IgD-negative memory B cell (primary cell): ENCODE results near the gene URB2. TPM values are rescaled to one million over a fixed set of nuclear protein-coding genes. Genes with fewer than 3 reads are reported as not detected.
A peak's percentile ranks its signal among the peaks of the same experiment; 100 is the strongest.
"Not testable (repeated sequence)": the region's sequence is repeated elsewhere in the genome, so short reads cannot be mapped to it uniquely, and the experiment has no call there.

Experiments
- H3K27ac Mint-ChIP-seq, 3 donors: one replicate each; pipeline ENCODE4 v1.8.0; 2020 to 2022; ENCODE audit warnings: mild to moderate bottlenecking in 3 of 3, mixed read lengths in 3 of 3, moderate library complexity in 1 of 3
- H3K27me3 Mint-ChIP-seq: one replicate; pipeline ENCODE4 v1.8.0; 2021; ENCODE audit warnings: mixed read lengths
- H3K36me3 Mint-ChIP-seq: one replicate; pipeline ENCODE4 v1.8.0; 2020; ENCODE audit warnings: mild to moderate bottlenecking, mixed read lengths
- H3K4me1 Mint-ChIP-seq, 3 donors: one replicate each; pipeline ENCODE4 v1.8.0; 2020 to 2022; ENCODE audit warnings: mixed read lengths in 3 of 3, mild to moderate bottlenecking in 1 of 3
- H3K4me3 Mint-ChIP-seq, 4 donors: one replicate each; pipeline ENCODE4 v1.8.0; 2020 to 2022; ENCODE audit warnings: mild to moderate bottlenecking in 4 of 4, mixed read lengths in 4 of 4, moderate library complexity in 3 of 4
- H3K9me3 Mint-ChIP-seq, 3 donors: one replicate each; pipeline ENCODE4 v1.8.0; 2020 to 2021; ENCODE audit warnings: mixed read lengths in 3 of 3, mild to moderate bottlenecking in 1 of 3
- polyA plus RNA-seq: library from polyadenylated mRNA; unstranded; fragments of 300-500 nt; fragmentation: Illumina TruSeq; gene quantifications from one replicate; pipeline ENCODE4 v1.2.3, GENCODE V29; 2021

Gene URB2
- polyA plus RNA-seq, 1 donor from 2014 or later: 5.6 TPM

DNA sequence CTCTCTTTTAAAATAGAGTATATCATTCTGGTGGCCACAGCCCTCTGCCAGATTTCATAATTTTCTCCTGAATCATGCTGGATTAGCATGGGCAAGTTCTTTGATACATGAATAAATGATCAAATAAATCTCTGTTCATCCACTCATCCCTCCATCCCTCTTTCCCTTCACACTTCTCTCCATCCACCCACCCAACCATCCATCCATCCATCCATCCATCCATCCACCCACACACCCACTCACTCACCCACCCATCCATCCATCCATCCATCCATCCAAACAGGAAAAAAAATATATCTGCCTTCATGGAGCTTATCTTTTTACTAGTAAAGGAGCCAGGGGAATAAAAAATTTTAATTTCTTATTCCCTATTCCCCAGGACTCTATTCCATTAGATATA is 49.3 kb downstream of the URB2 start:
- H3K9me3 Mint-ChIP-seq: peaks cover 0 to 4% (median 0%) of the 10 kb centered on the region in 3 donors

GRCh38 chr1:229685149-229685548 is 59.1 kb downstream of the URB2 start:
- H3K27ac Mint-ChIP-seq: no peak overlapping the region
- no peak overlapping the region for H3K4me3 Mint-ChIP-seq
- H3K27me3 Mint-ChIP-seq: peaks cover 4% of the 10 kb centered on the region
- H3K9me3 Mint-ChIP-seq: peaks cover 1 to 18% (median 6%) of the 10 kb centered on the region in 3 donors
- H3K36me3 Mint-ChIP-seq: peaks cover 2% of the 10 kb centered on the region
- no peaks in the 10 kb centered on the region for H3K4me1 Mint-ChIP-seq

More for the DNA sequence above, 49.3 kb downstream of the URB2 start:
- Mint-ChIP-seq H3K27me3 (no peaks in the 10 kb centered on the region), H3K36me3 (no peaks in the 10 kb centered on the region), H3K4me1 (no peaks in the 10 kb centered on the region), H3K27ac (no peak overlapping the region), H3K4me3 (no peak overlapping the region)

- H3K4me3 Mint-ChIP-seq: no peak overlapping the region
- H3K27ac Mint-ChIP-seq: peak overlapping the region in 1 of 3 donors; percentile 63
- peaks cover 2% of the 10 kb centered on the region for H3K36me3 Mint-ChIP-seq
Observed at GRCh38 chr1:229689273-229689672, 63.2 kb downstream of the URB2 start.

DNA sequence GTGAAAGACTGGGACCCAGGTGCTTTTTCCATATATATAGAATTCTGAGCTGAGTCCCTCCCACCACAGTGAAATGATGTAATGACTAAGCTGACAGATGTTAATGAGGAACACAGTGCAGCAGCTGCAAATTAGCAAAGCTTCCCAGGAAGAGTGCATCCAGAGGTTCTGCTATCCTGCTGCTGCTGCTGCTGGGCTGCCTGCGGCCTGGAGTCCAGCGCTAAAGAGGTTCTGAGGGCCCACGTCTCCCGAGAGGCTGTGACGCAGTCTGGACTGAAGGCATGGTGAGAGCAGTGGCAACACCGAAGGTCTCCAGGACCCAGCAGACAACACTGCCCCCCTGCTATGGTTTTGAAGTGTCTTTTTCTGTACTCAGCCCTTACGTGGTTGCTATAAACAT is 63.9 kb downstream of the URB2 start:
- Mint-ChIP-seq H3K4me1 (peaks cover 15 to 16% (median 15%) of the 10 kb centered on the region in 3 donors), H3K4me3 (no peak overlapping the region), H3K27me3 (peaks cover 21% of the 10 kb centered on the region), H3K9me3 (peaks cover 0 to 6% (median 1%) of the 10 kb centered on the region in 3 donors), H3K36me3 (peaks cover 2% of the 10 kb centered on the region), H3K27ac (peak overlapping the region in 1 of 3 donors; percentile 67)

More at GRCh38 chr1:229689273-229689672, 63.2 kb downstream of the URB2 start:
- Mint-ChIP-seq H3K4me1 (peaks cover 15 to 16% (median 15%) of the 10 kb centered on the region in 3 donors), H3K27me3 (peaks cover 19% of the 10 kb centered on the region), H3K9me3 (peaks cover 0 to 6% (median 1%) of the 10 kb centered on the region in 3 donors)

- H3K36me3 Mint-ChIP-seq: no peaks in the 10 kb centered on the region
Observed at GRCh38 chr1:229690662-229691061, 64.6 kb downstream of the URB2 start.

DNA sequence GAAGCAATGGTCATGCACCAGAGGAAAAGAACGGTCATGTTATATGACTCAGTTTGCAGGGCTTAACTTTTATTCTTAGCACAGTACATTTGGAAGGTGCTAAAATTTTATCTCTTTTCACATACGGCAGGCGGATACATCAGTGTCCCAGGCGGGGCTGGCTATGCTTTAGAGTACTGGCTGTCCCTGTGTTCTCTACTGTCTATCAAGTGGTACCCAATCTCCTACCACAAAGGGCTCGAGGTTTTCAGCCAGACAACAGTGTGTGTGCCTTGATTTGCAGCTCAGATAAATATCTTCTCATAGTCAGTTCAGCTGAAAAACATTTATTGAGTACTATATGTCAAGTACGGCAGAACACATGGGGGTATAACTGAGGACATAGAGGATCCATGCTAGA is 65.3 kb downstream of the URB2 start:
- no peaks in the 10 kb centered on the region for H3K36me3 Mint-ChIP-seq
- peaks cover 15 to 19% (median 18%) of the 10 kb centered on the region in 3 donors for H3K4me1 Mint-ChIP-seq
- H3K4me3 Mint-ChIP-seq: no peak overlapping the region
- no peaks in the 10 kb centered on the region for H3K9me3 Mint-ChIP-seq
- H3K27ac Mint-ChIP-seq: no peak overlapping the region
- H3K27me3 Mint-ChIP-seq: peaks cover 26% of the 10 kb centered on the region

More at GRCh38 chr1:229690662-229691061, 64.6 kb downstream of the URB2 start:
- H3K27me3 Mint-ChIP-seq: peaks cover 25% of the 10 kb centered on the region
- H3K4me3 Mint-ChIP-seq: no peak overlapping the region
- no peak overlapping the region for H3K27ac Mint-ChIP-seq
- H3K4me1 Mint-ChIP-seq: peaks cover 15 to 16% (median 15%) of the 10 kb centered on the region in 3 donors
- peaks cover 0 to 2% (median 0%) of the 10 kb centered on the region in 3 donors for H3K9me3 Mint-ChIP-seq

DNA sequence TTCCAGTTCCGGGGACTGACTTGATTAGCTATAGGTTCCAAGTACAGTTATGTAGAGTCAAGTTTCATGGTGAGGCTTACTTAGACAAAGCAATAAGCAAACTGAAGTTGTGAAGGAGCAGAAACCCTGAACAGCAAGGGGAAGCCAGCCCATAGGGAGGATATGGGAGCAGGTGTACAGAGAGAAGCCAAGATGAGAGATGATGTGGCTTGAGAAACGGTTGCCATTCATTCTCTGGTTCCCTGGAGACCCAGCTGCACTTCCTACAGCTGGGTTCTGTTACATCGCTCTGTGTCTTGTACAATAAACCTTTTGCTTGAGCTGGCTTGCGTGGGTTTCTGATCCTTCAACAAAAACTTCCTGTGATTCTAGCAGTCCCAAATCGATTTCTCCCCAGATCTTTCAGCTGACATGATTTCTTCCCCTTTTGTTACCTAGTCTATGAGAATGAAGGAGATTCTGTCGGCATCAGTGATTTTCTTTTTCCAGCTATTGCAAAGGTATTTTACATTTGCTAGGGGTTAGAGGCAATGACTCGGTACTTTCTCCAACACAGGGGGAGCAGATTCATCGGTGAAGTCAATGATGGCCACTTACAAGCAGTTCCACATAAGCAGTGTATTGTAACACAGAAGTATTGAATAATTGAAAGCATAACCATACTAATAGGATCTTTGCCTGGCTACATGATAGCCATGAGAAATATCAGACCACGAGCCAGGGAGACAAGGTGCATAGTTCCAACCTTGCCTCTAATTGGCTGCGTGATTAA is 67.3 kb downstream of the URB2 start:
- Mint-ChIP-seq H3K4me1 (peaks cover 18 to 21% (median 21%) of the 10 kb centered on the region in 3 donors), H3K36me3 (no peaks in the 10 kb centered on the region), H3K27ac (no peak overlapping the region), H3K9me3 (no peaks in the 10 kb centered on the region), H3K4me3 (peak overlapping the region in 2 of 4 donors; percentile 18 to 65), H3K27me3 (peaks cover 33% of the 10 kb centered on the region)

DNA sequence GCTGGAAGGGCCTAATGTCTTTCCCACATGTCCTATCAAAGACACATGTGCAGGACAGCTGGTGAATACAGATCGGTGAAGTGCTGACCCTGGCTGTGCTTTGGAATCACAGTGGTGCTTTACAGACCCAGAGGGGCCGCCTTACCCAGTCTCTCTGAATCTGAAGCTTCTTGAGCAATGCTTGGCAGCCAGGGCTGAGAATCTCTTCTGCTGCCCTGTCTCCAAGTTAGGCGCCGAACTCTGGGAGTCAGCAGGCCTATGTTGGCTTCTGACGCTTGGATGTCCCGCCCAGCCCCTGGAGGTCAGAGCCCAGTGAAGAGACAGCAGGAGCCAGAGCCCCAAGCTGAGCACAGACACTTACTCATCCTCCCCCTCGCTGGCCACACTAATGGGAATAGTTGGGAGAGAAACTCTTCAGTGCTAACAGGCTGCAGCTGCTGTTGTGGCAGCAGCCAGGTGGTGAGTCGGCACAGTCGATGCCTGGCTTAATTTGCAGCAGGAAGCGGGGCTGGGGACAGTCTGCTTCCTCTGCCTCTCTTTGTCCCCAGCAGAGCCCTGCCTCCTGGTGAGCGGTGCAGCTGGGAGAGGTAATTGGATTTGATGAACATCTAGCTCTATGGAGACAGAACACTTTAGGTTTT is 68.1 kb downstream of the URB2 start:
- H3K36me3 Mint-ChIP-seq: no peaks in the 10 kb centered on the region
- H3K9me3 Mint-ChIP-seq: no peaks in the 10 kb centered on the region
- H3K27ac Mint-ChIP-seq: no peak overlapping the region
- H3K4me1 Mint-ChIP-seq: peaks cover 18 to 21% (median 21%) of the 10 kb centered on the region in 3 donors
- peaks cover 33% of the 10 kb centered on the region for H3K27me3 Mint-ChIP-seq
- peak overlapping the region in 1 of 4 donors; percentile 47 for H3K4me3 Mint-ChIP-seq

DNA sequence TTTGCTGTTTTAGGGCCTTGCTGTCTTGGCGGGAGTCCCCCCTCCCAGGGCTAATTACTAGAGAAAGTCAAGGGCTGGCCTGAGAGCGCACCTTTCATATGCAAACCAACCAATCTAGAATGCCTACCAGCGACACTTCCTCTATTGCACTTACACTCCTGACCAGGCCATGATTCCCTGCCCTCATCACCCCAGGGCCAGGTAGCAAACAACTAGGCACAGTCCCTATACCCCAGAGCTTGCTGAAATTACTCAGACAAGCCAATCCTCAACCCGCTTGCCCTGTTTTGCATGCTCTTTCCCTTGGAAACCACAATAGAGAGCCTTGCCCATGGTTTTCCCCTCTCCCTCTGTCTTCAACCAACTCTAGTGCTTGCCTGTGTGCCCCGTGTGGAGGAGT is 70.3 kb downstream of the URB2 start:
- Mint-ChIP-seq H3K9me3 (no peaks in the 10 kb centered on the region), H3K27ac (no peak overlapping the region), H3K36me3 (no peaks in the 10 kb centered on the region), H3K4me1 (peaks cover 18 to 21% (median 21%) of the 10 kb centered on the region in 3 donors), H3K27me3 (peaks cover 27% of the 10 kb centered on the region), H3K4me3 (peak overlapping the region in 2 of 4 donors; percentile 33 to 56)

DNA sequence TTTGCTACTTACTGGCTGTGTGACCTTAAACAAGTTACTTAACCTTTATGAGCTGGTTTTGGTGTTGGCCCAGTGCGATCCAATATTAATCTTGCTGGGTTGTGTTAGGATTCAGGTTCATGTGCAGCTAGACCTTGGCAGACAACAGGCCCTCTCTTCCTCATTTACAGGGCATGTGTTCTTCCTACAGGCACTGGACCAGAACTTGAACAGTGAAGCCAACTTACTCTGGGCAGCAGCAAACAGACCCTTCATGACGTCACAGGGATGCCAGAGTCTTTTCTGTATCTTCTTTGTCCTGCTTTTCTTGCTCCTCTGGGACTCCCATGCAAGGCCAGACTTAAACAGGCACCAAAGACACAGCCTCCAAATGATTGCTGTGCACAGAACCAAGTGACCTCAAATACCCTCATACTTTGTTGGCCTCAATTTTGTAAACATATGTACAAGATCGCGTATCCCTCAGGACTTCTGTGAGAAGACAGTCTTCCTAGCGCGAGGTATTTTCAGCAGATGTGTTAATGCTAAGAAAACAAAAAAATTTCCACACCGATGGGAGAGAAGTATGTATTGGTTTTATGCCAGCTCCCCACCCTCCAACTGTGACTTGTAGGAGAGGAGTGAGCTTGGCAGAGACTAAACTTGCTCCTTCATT is 73.7 kb downstream of the URB2 start:
- peaks cover 3 to 9% (median 5%) of the 10 kb centered on the region in 3 donors for H3K4me1 Mint-ChIP-seq
- H3K4me3 Mint-ChIP-seq: no peak overlapping the region
- H3K9me3 Mint-ChIP-seq: no peaks in the 10 kb centered on the region
- peaks cover 2% of the 10 kb centered on the region for H3K36me3 Mint-ChIP-seq
- H3K27me3 Mint-ChIP-seq: peaks cover 17% of the 10 kb centered on the region
- H3K27ac Mint-ChIP-seq: no peak overlapping the region

GRCh38 chr1:229704157-229704556 is 78.1 kb downstream of the URB2 start:
- no peak overlapping the region for H3K27ac Mint-ChIP-seq
- peaks cover 4% of the 10 kb centered on the region for H3K36me3 Mint-ChIP-seq
- no peak overlapping the region for H3K4me3 Mint-ChIP-seq
- peaks cover 1 to 4% (median 3%) of the 10 kb centered on the region in 3 donors for H3K4me1 Mint-ChIP-seq
- peaks cover 0 to 8% (median 6%) of the 10 kb centered on the region in 3 donors for H3K9me3 Mint-ChIP-seq
- peaks cover 15% of the 10 kb centered on the region for H3K27me3 Mint-ChIP-seq

DNA sequence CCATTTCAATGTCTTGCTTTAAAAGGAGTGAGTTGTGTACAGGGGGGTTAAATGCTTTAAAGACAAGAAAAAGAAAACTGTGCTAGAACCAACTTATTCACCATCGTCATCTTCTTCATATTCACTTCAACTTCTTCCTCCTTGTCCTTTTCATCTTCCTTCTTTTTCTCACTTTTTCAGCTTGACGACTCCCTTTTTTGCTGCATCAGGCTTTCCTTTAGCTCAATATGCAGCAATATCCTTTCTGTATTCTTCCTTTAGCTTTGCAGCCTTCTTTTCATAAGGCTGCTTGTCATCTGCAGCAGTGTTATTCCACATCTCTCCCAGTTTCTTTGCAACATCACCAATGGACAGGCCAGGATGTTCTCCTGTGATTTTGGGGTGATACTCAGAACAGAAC is 79.1 kb downstream of the URB2 start:
- H3K4me1 Mint-ChIP-seq, H3K27ac Mint-ChIP-seq: not testable (repeated sequence)

DNA sequence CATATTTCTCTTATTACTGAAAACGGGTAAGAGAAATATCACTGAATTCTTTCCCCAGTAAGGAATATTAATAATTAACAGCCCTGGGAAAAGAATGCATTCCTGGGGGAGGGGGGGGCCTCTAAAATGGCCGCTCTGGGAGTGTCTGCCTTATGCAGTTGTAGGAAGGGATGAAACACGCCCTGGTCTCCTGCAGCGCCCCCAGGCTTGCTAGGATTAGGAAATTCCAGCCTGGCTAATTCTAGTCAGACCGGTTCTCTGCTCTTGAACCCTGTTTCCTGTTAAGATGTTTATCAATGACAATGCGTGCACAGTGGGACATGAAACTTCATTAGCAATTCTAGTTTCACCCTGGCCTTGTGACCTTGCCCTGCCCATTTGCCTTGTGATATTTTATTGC is 81.1 kb downstream of the URB2 start:
- peaks cover 17% of the 10 kb centered on the region for H3K27me3 Mint-ChIP-seq
- not testable (repeated sequence) for H3K36me3 Mint-ChIP-seq, H3K4me1 Mint-ChIP-seq, H3K9me3 Mint-ChIP-seq, H3K4me3 Mint-ChIP-seq, H3K27ac Mint-ChIP-seq

More for the DNA sequence above, 79.1 kb downstream of the URB2 start:
- not testable (repeated sequence) for H3K36me3 Mint-ChIP-seq, H3K9me3 Mint-ChIP-seq, H3K4me3 Mint-ChIP-seq
- peaks cover 18% of the 10 kb centered on the region for H3K27me3 Mint-ChIP-seq

DNA sequence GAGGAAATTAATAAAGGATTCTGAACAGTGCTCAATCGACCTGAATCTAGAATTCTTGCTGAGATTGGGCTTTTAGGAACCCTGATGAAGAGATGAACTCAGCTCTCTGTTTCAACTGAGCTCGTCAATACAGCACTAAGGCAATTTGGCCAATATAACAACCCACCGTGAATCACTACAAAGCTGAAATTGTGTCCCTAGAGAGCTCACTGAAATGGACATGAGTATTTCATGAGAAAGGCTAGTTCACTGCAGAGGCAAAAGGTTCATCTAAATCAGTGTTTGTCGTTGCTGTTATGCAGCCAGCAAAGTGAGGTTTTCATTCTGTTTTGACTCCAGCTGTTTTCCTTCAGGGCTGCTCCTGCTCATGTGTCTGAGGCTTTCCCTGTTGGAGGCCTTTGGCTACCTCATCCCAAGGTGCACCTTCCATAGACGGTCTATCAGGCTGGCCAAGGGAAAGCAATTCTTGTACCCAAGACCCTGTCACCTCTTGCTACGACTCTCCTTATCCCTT is 83.5 kb downstream of the URB2 start:
- Mint-ChIP-seq H3K27ac (no peak overlapping the region), H3K36me3 (peaks cover 2% of the 10 kb centered on the region), H3K4me3 (no peak overlapping the region), H3K27me3 (peaks cover 17% of the 10 kb centered on the region), H3K9me3 (peaks cover 0 to 8% (median 6%) of the 10 kb centered on the region in 3 donors), H3K4me1 (peaks cover 0 to 4% (median 1%) of the 10 kb centered on the region in 3 donors)
